Kidney (tissue), 14 donors: ENCODE measurements around the gene IFI16. TPM values are rescaled to one million over a fixed set of nuclear protein-coding genes. Genes with fewer than 3 reads are reported as not detected.
"Not testable (repeated sequence)": the region's sequence is repeated elsewhere in the genome, so short reads cannot be mapped to it uniquely, and the experiment has no call there.

Experiments used
- DNase-seq, 5 donors: peaks; one replicate each; pipeline ENCODE4 v3.0.0-alpha.2; 2013 to 2020
- FAIRE-seq: peaks from 2 replicates; lab custom pipeline; 2012; peaks lifted over from hg19 to GRCh38; lab: Jason Lieb, UNC
- H3K27ac ChIP-seq, 2 donors: one replicate each; pipeline ENCODE4 v1.7.0; 2013; ENCODE audit warnings: low read depth in 2 of 2, low read length in 2 of 2, inconsistent platforms in 1 of 2
- H3K27me3 ChIP-seq: one replicate; pipeline ENCODE4 v1.7.1; 2013; ENCODE audit warnings: low read length, inconsistent platforms; ENCODE audit not compliant: control insufficient read depth, insufficient read depth
- H3K36me3 ChIP-seq, 3 donors: one replicate each; pipeline versions ENCODE4 v1.7.0 to v1.7.1; 2013; ENCODE audit warnings: low read length in 3 of 3, control low read depth in 1 of 3, inconsistent platforms in 1 of 3; ENCODE audit not compliant: insufficient read depth in 3 of 3, control insufficient read depth in 2 of 3
- H3K4me1 ChIP-seq, 3 donors: one replicate each; pipeline versions ENCODE4 v1.7.0 to v1.7.1; 2013; ENCODE audit warnings: low read length in 3 of 3, inconsistent platforms in 1 of 3, low read depth in 1 of 3; ENCODE audit not compliant: control insufficient read depth in 2 of 3, insufficient read depth in 2 of 3
- H3K4me3 ChIP-seq, 3 donors: one replicate each; pipeline versions ENCODE4 v1.7.0 to v1.8.1; 2013; ENCODE audit warnings: low read length in 3 of 3, control low read depth in 1 of 3, inconsistent platforms in 1 of 3
- H3K9ac ChIP-seq, 3 donors: one replicate each; pipeline versions ENCODE4 v1.7.0 to v1.7.1; 2013; ENCODE audit warnings: low read length in 3 of 3, control low read depth in 1 of 3, inconsistent platforms in 1 of 3
- H3K9me3 ChIP-seq, 3 donors: one replicate each; pipeline versions ENCODE4 v1.7.0 to v1.7.1; 2013; ENCODE audit warnings: low read length in 3 of 3, control low read depth in 1 of 3, inconsistent platforms in 1 of 3; ENCODE audit not compliant: control insufficient read depth in 2 of 3, insufficient read depth in 1 of 3
- CTCF ChIP-seq: IDR thresholded peaks from 3 replicates; pipeline ENCODE4 v1.5.1; 2012; ENCODE audit warnings: mild to moderate bottlenecking, moderate library complexity, borderline replicate concordance; ENCODE audit not compliant: insufficient read depth; ENCODE audit errors: extremely low read depth
- intact Hi-C: fragments of 100-400 bp; cut with DNase I; formaldehyde crosslinking; loops from one replicate; pipeline ENCODE4 v1.11.1; 2022
- polyA plus RNA-seq: library from polyadenylated mRNA; stranded (reverse); fragments of 350-450 nt; fragmentation: Illumina TruSeq; extraction: RNeasy Lipid Tissue Mini Kit (QIAGEN cat#74804); gene quantifications from one replicate; pipeline ENCODE4 v1.2.3, GENCODE V29; 2014; ENCODE audit warnings: low read depth, low replicate concordance; ENCODE audit not compliant: insufficient read depth
- total RNA-seq: library from RNA; stranded (reverse); fragmentation: NEBNext Ultra II Directional; extraction: Animal tissue kit (Norgen Biotek cat#: 25700); gene quantifications from one replicate; pipeline ENCODE4 v1.2.1, GENCODE V29; 2021
- donor health status: control.
- donor health status: control.
- donor health status: control.
- donor health status: control.
- donor health status: control.
- donor health status: DM: yes; HTN: yes; CAD: no.
- donor health status: Normal renal cell carcinoma (clear cell type).

IFI16 gene
- total and polyA plus RNA-seq, 2 donors from 2014 or later = 30.0 to 91.8 TPM

GRCh38 chr1:159092036-159092760 is 82.5 kb downstream of the IFI16 start:
- Histone ChIP-seq H3K36me3 (no peaks in the 10 kb centered on the region), H3K27ac (no peak overlapping the region), H3K9ac (no peak overlapping the region), H3K27me3 (no peaks in the 10 kb centered on the region), H3K9me3 (no peaks in the 10 kb centered on the region), H3K4me1 (no peaks in the 10 kb centered on the region), H3K4me3 (no peak overlapping the region)
- FAIRE-seq (no peak), DNase-seq (no peak)
- no peak for TF ChIP-seq CTCF
- intact Hi-C loops = no loop called here

GRCh38 chr1:159098596-159098995 is 88.9 kb downstream of the IFI16 start:
- TF ChIP-seq CTCF = no peak
- FAIRE-seq (no peak), DNase-seq (no peak)
- Histone ChIP-seq H3K9ac (no peak overlapping the region), H3K4me3 (no peak overlapping the region), H3K27me3 (no peaks in the 10 kb centered on the region), H3K4me1 (no peaks in the 10 kb centered on the region), H3K36me3 (no peaks in the 10 kb centered on the region), H3K9me3 (no peaks in the 10 kb centered on the region), H3K27ac (no peak overlapping the region)
- intact Hi-C loops = no loop called here

- Histone ChIP-seq H3K9ac (no peak overlapping the region), H3K36me3 (no peaks in the 10 kb centered on the region), H3K27ac (no peak overlapping the region), H3K4me1 (no peaks in the 10 kb centered on the region), H3K27me3 (no peaks in the 10 kb centered on the region), H3K9me3 (no peaks in the 10 kb centered on the region), H3K4me3 (no peak overlapping the region)
- TF ChIP-seq CTCF = no peak
- DNase-seq (no peak), FAIRE-seq (no peak)
- intact Hi-C loops = no loop called here
Measured at GRCh38 chr1:159100589-159100988, 90.9 kb downstream of the IFI16 start.

GRCh38 chr1:159103021-159103420 is 93.3 kb downstream of the IFI16 start:
- FAIRE-seq, H3K9ac ChIP-seq, H3K27ac ChIP-seq, intact Hi-C loops, H3K27me3 ChIP-seq, H3K4me3 ChIP-seq, H3K9me3 ChIP-seq, DNase-seq, H3K36me3 ChIP-seq, H3K4me1 ChIP-seq: not testable (repeated sequence)

Other genes starting within 250 kb of the IFI16 start
- gene OR6N1, start 237.7 kb upstream of the IFI16 start, total RNA-seq = not detected
- not detected for gene OR6N1, start 237.7 kb upstream of the IFI16 start, polyA plus RNA-seq
- not detected for gene OR6N2, start 228.7 kb upstream of the IFI16 start, total RNA-seq
- gene OR6N2, start 228.7 kb upstream of the IFI16 start, polyA plus RNA-seq = not detected
- 8.3 TPM for gene MNDA, start 178.6 kb upstream of the IFI16 start, total RNA-seq
- 2.6 TPM for gene MNDA, start 178.6 kb upstream of the IFI16 start, polyA plus RNA-seq
- gene PYHIN1, start 78.4 kb upstream of the IFI16 start, total RNA-seq = 3.9 TPM
- 0.30 TPM for gene PYHIN1, start 78.4 kb upstream of the IFI16 start, polyA plus RNA-seq
- gene AIM2, start 66.9 kb downstream of the IFI16 start, total RNA-seq = 4.6 TPM
- gene AIM2, start 66.9 kb downstream of the IFI16 start, polyA plus RNA-seq = not detected
- 25.8 TPM for gene CADM3, start 161.7 kb downstream of the IFI16 start, total RNA-seq
- gene CADM3, start 161.7 kb downstream of the IFI16 start, polyA plus RNA-seq = 0.56 TPM
- 142 TPM for gene ACKR1, start 195.0 kb downstream of the IFI16 start, total RNA-seq
- 3.4 TPM for gene ACKR1, start 195.0 kb downstream of the IFI16 start, polyA plus RNA-seq